ENCODE measurements around the gene CABCOCO1.
"Not testable (repeated sequence)": the region's sequence is repeated elsewhere in the genome, so short reads cannot be mapped to it uniquely, and the experiment has no call there.

The CABCOCO1 gene

DNA sequence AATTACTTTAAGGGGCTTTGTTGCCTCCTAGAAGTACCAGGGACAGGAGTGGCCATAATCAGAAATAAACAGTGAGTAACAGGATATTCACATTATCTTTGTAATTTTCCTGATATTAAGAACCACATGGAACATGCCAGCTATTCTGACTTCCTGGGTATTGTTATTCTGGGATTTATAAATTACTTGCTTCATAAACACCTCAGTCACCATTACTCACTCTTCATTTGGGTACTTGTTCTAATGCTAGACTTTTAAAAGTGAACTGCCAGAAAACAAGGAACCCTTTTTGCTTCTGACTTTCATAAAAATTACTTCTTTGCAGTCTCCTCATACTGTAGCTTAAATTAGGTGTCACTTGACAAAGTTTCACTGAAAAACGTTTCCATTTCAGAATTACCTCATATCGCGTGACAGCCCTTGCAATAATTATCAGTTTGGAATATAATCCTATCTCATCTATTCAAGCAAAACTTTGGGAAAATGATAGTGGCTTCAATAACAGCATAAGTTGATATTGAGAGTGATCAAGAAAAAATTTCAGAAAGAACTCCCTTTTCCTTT is 29.8 kb downstream of the CABCOCO1 start:
- TF ChIP-seq ZFX (IDR thresholded peaks at IDR 0.05): no peak
- TF ChIP-seq, protein P1, sequence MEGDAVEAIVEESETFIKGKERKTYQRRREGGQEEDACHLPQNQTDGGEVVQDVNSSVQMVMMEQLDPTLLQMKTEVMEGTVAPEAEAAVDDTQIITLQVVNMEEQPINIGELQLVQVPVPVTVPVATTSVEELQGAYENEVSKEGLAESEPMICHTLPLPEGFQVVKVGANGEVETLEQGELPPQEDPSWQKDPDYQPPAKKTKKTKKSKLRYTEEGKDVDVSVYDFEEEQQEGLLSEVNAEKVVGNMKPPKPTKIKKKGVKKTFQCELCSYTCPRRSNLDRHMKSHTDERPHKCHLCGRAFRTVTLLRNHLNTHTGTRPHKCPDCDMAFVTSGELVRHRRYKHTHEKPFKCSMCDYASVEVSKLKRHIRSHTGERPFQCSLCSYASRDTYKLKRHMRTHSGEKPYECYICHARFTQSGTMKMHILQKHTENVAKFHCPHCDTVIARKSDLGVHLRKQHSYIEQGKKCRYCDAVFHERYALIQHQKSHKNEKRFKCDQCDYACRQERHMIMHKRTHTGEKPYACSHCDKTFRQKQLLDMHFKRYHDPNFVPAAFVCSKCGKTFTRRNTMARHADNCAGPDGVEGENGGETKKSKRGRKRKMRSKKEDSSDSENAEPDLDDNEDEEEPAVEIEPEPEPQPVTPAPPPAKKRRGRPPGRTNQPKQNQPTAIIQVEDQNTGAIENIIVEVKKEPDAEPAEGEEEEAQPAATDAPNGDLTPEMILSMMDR (conservative IDR thresholded peaks at IDR 0.05): no peak

DNA sequence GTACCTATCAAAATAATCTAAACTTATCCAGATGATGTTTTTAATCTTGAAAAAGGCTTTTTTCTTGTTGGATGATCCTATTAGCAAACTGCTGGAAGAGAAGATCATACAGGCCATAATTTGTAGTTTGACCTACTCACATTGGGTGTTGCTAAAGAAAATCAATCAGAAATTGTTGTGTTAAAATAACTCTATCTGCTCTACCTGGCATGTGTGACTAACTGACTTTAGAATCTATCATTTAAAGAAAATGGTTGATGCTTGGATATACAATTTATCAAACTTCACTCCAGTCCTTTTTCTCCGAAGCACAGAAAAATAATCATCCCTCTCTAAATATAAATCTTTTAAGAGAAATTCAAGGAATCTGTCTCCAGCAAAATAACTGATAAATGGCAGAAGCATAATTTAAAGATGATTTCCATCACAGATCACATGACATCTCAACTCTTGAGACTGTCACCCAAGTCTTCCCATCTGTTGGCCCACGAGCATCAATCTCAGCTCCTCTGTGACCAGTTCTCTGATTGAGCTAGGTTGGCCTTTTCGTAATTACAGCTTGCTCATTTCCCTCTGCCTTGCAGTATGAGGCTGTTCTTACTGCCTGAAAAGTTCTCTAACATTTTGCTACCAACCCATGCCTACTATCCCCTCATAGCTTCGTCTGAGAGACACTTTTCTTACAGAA is 36.4 kb downstream of the CABCOCO1 start:
- TF ChIP-seq ZFX (IDR thresholded peaks at IDR 0.05): no peak
- TF ChIP-seq, protein P1 (conservative IDR thresholded peaks at IDR 0.05): no peak
- H3K27ac ChIP-seq: no peak overlapping the region

More for the DNA sequence above, 29.8 kb downstream of the CABCOCO1 start:
- no peak overlapping the region for H3K27ac ChIP-seq

DNA sequence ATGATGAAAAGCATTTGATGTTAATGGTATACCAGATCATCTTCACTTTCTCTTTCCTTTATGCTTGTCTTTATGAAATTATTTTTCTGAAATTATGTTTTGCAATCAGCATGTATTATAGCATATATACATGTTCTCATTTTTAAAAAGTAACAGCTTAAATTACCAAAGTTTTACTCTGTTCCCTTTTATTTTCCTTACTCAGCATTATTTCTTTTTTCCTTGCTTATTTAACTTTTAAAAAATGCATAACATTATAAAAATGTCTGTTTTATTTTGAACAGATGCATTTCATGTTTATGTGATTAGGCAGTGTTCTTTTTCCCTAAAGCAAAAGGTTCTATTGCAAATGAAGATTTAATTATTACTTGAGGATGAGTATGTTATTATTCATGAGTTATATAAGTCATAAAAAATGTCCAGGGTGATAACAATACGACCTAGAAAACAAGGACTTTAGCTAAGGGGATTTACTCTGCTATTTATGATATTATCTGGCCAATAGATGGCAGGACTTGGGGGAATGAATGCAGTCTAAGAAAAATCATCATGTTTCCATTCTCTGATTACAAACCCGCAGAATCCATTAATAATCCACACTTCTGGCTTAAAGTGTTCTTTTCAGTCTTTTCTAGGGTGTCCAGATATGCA is 38.5 kb downstream of the CABCOCO1 start:
- no peak for TF ChIP-seq ZFX (IDR thresholded peaks at IDR 0.05)
- TF ChIP-seq, protein P1 (conservative IDR thresholded peaks at IDR 0.05): peak; percentile 19
- no peak overlapping the region for H3K27ac ChIP-seq

DNA sequence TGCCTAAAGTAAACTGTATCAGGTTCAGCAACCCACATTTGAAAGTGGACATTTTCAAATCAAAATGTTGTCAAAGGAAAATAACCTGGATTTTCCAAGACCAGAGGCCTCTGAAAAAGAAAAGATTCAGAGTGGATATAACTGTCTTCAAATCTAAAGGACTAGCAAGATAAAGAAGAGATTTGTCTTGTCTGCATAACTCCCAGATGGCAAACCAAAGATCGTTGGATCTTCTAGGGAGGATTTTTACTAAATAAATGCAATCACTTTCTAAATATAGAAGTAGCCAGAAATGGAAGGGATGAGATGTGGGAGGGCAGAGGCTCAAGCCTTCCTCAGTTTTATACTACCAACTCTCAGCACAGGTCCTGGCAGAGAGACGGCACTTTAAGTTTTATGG is 39.0 kb downstream of the CABCOCO1 start:
- H3K27ac ChIP-seq: no peak overlapping the region
- TF ChIP-seq, protein P1 (conservative IDR thresholded peaks at IDR 0.05): no peak
- TF ChIP-seq ZFX (IDR thresholded peaks at IDR 0.05): no peak

GRCh38 chr10:61702584-61702983 is 39.9 kb downstream of the CABCOCO1 start:
- no peak for TF ChIP-seq ZFX (IDR thresholded peaks at IDR 0.05)
- TF ChIP-seq, protein P1 (conservative IDR thresholded peaks at IDR 0.05): no peak
- H3K27ac ChIP-seq: no peak overlapping the region

DNA sequence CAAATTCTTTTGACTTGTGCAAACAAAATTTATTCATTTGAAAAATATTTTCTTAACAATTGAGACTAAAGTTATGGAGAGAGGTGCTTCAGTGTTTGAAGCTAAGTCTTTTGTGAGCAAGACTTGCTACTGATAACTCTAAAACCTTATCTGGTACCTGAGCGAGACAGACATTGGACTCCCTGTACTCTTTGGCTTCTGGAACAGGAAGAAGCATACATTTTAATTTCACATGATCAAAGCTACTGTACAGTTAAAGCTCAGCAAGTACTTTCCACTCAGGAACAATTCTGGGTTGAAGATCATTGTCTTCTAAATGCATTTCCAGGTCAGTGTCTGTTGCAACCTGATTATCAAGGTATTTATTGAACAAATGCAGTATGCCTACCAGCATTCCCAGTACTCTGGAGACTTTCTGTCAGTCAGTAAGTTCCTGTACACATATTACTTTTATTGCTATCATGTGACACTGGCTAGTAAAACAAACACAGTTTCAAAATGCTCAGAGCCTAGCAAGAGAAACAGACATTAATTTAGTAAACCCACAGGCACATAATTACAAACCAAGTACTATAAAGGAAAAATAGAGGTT is 42.4 kb downstream of the CABCOCO1 start:
- TF ChIP-seq, protein P1 (conservative IDR thresholded peaks at IDR 0.05): no peak
- no peak for TF ChIP-seq ZFX (IDR thresholded peaks at IDR 0.05)
- no peak overlapping the region for H3K27ac ChIP-seq

GRCh38 chr10:61708846-61709245 is 46.1 kb downstream of the CABCOCO1 start:
- no peak for TF ChIP-seq ZFX (IDR thresholded peaks at IDR 0.05)
- TF ChIP-seq, protein P1 (conservative IDR thresholded peaks at IDR 0.05): no peak

DNA sequence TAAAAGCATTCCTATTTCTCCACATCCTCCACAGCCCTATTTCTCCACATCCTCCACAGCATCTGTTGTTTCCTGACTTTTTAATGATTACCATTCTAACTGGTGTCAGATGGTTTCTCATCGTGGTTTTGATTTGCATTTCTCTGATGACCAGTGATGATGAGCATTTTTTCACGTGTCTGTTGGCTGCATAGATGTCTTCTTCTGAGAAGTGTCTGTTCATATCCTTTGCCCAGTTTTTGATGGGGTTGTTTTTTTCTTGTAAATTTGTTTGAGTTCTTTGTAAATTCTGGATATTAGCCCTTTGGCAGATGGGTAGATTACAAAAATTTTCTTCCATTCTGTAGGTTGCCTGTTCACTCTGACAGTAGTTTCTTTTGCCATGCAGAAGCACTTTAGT is 49.4 kb downstream of the CABCOCO1 start:
- not testable (repeated sequence) for H3K27ac ChIP-seq

More at GRCh38 chr10:61708846-61709245, 46.1 kb downstream of the CABCOCO1 start:
- H3K27ac ChIP-seq: no peak overlapping the region

- not testable (repeated sequence) for H3K27ac ChIP-seq
Observed at GRCh38 chr10:61719475-61719874, 56.7 kb downstream of the CABCOCO1 start.
